GM10248 (cell line): ENCODE measurements around the gene CHST13.

Experiments
- CTCF ChIA-PET: fragments of 300-600 bp; sonication (Branson Sonifier 250); formaldehyde crosslinking; extraction: SDS; loops from one replicate; lab custom pipeline; 2021; ENCODE audit warnings: antibody characterized with exemption; lab: Yijun Ruan, JAX
- POLR2A ChIA-PET: fragments of 350-650 bp; sonication (Branson Sonifier 250); formaldehyde crosslinking; extraction: SDS; loops from one replicate; lab custom pipeline; 2020; ENCODE audit warnings: antibody characterized with exemption; lab: Yijun Ruan, JAX
- DNase-seq: peaks from one replicate; pipeline ENCODE4 v3.0.0; 2012; ENCODE audit errors: extremely low spot score
- TF ChIP-seq, protein P1 (sequence below): IDR thresholded peaks from 2 replicates; pipeline ENCODE4 v1.5.1; 2012; ENCODE audit warnings: mild to moderate bottlenecking, low read depth; ENCODE audit errors: extremely low read depth, missing control alignments, control extremely low read depth

The CHST13 gene

GRCh38 chr3:126483321-126483761 is 40.6 kb upstream of the CHST13 start:
- DNase-seq: no peak
- ChIA-PET CTCF (no interaction called here), POLR2A (no interaction called here)
- TF ChIP-seq, protein P1, sequence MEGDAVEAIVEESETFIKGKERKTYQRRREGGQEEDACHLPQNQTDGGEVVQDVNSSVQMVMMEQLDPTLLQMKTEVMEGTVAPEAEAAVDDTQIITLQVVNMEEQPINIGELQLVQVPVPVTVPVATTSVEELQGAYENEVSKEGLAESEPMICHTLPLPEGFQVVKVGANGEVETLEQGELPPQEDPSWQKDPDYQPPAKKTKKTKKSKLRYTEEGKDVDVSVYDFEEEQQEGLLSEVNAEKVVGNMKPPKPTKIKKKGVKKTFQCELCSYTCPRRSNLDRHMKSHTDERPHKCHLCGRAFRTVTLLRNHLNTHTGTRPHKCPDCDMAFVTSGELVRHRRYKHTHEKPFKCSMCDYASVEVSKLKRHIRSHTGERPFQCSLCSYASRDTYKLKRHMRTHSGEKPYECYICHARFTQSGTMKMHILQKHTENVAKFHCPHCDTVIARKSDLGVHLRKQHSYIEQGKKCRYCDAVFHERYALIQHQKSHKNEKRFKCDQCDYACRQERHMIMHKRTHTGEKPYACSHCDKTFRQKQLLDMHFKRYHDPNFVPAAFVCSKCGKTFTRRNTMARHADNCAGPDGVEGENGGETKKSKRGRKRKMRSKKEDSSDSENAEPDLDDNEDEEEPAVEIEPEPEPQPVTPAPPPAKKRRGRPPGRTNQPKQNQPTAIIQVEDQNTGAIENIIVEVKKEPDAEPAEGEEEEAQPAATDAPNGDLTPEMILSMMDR: no peak

GRCh38 chr3:126484148-126484547 is 39.8 kb upstream of the CHST13 start:
- TF ChIP-seq, protein P1: no peak
- DNase-seq: no peak
- ChIA-PET CTCF (no interaction called here), POLR2A (no interaction called here)

DNA sequence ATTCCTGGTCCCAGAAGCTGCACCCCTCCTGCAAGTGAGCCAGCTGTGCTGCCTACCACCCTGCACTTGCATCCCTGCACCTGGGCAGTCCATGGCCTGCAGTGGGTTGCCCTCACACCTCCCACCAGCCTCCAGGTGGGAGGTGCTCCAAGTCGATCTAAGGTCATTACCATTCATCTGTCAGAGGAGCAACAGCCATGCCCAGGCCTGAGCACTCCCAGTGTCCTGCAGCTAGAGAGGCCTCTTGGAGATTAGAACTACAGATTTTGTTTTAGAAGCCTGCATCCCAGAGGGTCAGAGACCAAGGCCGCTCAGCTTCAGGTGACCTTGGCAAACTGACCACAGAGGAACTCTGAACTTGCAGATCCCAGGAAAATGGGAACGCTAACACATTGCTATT is 39.3 kb upstream of the CHST13 start:
- POLR2A ChIA-PET: no interaction called here
- CTCF ChIA-PET: no interaction called here
- TF ChIP-seq, protein P1: no peak
- no peak for DNase-seq

DNA sequence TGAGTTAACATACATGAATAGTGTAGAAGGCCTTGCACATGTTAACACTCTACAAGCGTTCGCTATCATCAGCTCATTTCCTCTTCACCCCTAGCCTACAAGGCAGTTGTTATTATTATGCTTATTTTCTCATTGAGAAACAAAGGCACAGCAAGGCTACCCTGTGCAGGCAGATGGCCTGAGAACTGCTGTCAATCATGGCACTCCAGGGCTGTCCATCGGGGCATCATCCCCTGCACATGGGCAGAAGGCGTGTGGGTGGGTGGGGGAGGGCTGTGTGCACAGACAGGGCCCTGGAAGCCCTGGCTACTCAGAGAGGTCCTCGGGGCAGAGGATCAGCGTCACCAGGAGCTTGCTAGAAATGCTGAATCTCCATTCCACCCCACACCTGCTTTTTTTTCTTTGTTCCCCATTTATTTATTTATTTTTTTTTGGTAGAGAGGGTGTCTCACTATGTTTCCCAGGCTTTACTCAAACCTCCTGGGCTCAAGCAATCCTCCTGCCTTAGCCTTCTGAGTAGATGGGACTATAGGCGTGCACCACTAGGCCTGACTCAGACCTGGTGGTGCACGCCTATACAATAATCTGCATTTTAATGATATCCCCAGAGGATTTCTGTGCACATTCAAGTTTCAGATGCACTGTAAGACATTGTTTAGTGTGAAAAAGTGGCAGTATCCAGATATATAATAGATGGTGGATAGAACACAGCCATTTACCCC is 38.6 kb upstream of the CHST13 start:
- ChIA-PET CTCF (no interaction called here), POLR2A (no interaction called here)
- DNase-seq: no peak
- TF ChIP-seq, protein P1: no peak

GRCh38 chr3:126485956-126486355 is 38.0 kb upstream of the CHST13 start:
- TF ChIP-seq, protein P1: no peak
- CTCF ChIA-PET: no interaction called here
- POLR2A ChIA-PET: no interaction called here

DNA sequence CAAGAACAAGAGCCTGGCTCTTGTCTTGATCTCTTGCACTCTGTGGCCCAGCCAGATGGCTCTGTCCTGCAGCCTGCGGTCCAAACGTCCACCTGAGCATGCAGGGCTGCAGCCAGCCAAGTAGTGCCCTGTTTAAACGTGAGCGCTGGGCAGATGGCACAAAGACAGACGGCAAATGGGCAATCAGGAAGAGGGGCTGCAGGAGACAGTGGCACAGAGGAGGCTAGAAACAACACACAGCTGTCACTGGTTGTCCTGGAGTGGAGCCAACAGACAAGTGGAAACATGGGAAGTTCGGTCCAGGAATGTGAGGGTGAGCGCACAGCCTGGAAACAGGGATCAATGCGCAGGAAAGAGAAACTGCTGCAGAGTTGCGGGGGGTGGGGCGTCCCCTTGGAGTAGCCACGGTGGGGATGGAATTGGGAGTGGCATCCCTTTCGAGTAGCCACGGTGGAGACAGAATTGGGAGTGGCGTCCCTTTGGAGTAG is 37.6 kb upstream of the CHST13 start:
- ChIA-PET CTCF (no interaction called here), POLR2A (no interaction called here)
- DNase-seq: no peak
- TF ChIP-seq, protein P1: no peak

More at GRCh38 chr3:126485956-126486355, 38.0 kb upstream of the CHST13 start:
- no peak for DNase-seq
